Measurements from ENCODE around the gene LRRC51.

DNA sequence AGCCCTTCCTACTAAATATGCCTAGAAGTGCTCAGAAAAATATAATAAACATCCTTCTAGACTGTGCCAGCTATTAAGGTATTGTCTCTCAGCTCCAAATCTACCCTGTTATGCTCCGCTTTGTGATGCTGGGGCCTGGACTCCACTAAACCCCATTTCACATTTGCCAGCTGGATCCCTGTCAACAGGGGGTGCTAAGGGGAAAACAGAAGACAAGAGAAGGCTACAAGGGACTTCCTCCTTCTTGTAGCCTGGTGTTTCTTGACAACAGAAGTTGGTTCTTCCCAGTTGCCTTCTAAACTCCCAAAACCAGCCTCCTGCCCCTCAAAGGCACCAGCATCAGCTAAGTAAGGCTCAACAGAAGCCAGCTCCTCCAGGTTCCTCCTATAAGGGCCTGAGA lies 5.5 kb upstream of the LRRC51 start:
- TF ChIP-seq, protein P1, sequence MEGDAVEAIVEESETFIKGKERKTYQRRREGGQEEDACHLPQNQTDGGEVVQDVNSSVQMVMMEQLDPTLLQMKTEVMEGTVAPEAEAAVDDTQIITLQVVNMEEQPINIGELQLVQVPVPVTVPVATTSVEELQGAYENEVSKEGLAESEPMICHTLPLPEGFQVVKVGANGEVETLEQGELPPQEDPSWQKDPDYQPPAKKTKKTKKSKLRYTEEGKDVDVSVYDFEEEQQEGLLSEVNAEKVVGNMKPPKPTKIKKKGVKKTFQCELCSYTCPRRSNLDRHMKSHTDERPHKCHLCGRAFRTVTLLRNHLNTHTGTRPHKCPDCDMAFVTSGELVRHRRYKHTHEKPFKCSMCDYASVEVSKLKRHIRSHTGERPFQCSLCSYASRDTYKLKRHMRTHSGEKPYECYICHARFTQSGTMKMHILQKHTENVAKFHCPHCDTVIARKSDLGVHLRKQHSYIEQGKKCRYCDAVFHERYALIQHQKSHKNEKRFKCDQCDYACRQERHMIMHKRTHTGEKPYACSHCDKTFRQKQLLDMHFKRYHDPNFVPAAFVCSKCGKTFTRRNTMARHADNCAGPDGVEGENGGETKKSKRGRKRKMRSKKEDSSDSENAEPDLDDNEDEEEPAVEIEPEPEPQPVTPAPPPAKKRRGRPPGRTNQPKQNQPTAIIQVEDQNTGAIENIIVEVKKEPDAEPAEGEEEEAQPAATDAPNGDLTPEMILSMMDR (IDR thresholded peaks at IDR 0.05): no peak
- TF ChIP-seq POLR2A (IDR thresholded peaks at IDR 0.05): no peak

Data from testis (tissue), 2 donors.